ENCODE results near the gene ENGASE. TPM values are rescaled to one million over a fixed set of nuclear protein-coding genes. Genes with fewer than 3 reads are reported as not detected.

ENGASE gene
- total and polyA plus RNA-seq, 8 donors: 6.6 to 505 (median 35.2) TPM

DNA sequence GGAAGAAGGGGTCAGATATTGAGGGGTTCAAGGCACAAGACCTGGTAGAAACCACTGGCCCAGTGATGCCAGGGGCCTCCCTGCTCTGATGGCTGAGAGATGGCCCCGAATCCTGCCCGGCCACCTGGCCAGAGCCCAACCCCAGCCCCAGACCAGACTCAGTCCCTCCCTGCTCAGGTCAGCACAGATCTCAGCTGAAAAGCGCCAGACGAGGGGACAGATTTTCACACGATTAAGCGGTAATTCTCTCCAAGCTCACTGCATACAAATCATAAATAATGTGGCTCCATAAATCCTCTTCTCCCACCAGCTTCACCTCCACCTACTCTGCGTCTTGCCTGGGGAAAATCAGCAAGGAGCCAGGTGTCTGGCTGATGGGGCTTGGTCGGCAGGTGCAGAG is 57.1 kb downstream of the ENGASE start:
- WGBS, 5 donors: 79 to 82% (median 81%) methylated on average over 8 of the region's 8 CpGs
- Histone ChIP-seq H3K27ac (no peak overlapping the region), H3K36me3 (no peaks in the 10 kb centered on the region), H3K4me1 (no peaks in the 10 kb centered on the region), H3K4me3 (no peak overlapping the region), H3K27me3 (peaks cover 0 to 98% (median 42%) of the 10 kb centered on the region in 3 donors), H3K9me3 (peaks cover 0 to 8% (median 3%) of the 10 kb centered on the region in 4 donors)
- no peak for DNase-seq
- no peak for TF ChIP-seq POLR2AphosphoS5 (IDR thresholded peaks at IDR 0.05)
- TF ChIP-seq CTCF (IDR thresholded peaks at IDR 0.05): no peak
- TF ChIP-seq EP300 (IDR thresholded peaks at IDR 0.05): no peak
- TF ChIP-seq POLR2A (IDR thresholded peaks at IDR 0.05): no peak
- intact Hi-C loops (cut with DNase I; ENCODE audit: low total_unique reads): no loop called here

DNA sequence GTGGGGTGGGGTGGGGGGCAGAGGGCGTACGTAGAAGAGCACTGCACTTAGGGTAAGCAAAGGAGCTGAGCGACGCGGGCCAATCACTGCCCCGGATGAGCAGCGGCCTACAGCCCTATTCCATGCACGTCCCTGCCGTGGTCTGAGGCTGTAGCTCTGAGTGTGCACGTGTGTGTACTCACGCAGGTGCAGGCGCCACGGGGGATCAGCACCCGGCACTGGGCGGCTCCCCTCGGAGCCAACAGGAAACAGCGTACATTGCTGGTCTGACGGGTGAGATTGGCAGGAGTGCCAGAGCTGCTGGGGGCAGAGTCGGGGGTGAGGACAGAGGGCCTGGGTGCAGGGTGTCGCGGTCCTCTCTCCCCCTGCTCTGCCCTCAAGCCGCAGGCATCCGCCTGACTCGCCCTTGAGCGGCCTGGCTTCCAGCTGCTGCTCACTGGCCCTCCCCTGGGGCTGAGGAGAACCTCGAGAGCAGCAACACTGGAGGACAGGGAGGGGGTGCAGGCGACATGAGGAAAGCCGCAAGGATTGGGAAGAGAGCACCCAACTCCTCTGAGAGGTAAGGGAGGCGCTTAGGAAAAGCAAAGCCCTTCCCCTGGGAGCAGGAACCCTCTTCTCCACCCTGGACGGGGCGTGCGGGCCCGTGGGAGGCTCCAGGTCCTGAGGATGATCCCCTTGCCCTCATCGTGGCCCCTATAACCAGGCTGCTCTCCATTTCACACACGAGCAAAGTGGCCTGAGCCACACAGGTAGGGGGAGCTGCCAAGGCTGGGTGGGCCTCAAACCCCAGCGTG is 57.8 kb downstream of the ENGASE start:
- H3K36me3 ChIP-seq: no peaks in the 10 kb centered on the region
- intact Hi-C loops (cut with DNase I; ENCODE audit: low total_unique reads): no loop called here
- no peak for DNase-seq
- H3K4me1 ChIP-seq: no peaks in the 10 kb centered on the region
- 66 to 81% (median 66%) methylated on average over 19 to 36 of the region's 36 CpGs for WGBS, 5 donors
- no peak overlapping the region for H3K4me3 ChIP-seq
- no peak for TF ChIP-seq EP300 (IDR thresholded peaks at IDR 0.05)
- TF ChIP-seq CTCF (IDR thresholded peaks at IDR 0.05): no peak
- no peak for TF ChIP-seq POLR2AphosphoS5 (IDR thresholded peaks at IDR 0.05)
- no peak for TF ChIP-seq POLR2A (IDR thresholded peaks at IDR 0.05)
- H3K9me3 ChIP-seq: peaks cover 0 to 8% (median 3%) of the 10 kb centered on the region in 4 donors
- H3K27ac ChIP-seq: no peak overlapping the region
- peaks cover 0 to 98% (median 38%) of the 10 kb centered on the region in 3 donors for H3K27me3 ChIP-seq

DNA sequence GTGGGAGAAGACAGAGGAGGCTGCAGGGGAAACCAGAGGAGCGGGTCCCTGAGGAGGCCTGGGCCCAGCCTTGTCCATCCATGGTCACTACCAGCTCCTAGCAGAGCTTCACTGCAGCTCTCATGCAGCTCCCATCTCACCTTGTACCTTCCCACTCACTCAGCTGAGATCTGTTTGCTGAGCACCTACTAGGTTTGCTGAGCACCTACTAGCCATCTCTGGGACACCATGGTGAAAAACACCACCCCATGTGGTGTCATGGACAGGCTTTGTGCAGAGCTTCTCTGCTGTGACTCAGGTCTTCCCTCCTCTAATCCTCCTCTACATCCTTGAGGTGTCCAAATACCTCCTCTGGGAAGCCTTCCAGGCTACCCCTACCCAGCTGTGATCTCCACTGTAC is 58.6 kb downstream of the ENGASE start:
- H3K36me3 ChIP-seq: no peaks in the 10 kb centered on the region
- H3K27me3 ChIP-seq: peaks cover 0 to 98% (median 36%) of the 10 kb centered on the region in 3 donors
- TF ChIP-seq POLR2A (IDR thresholded peaks at IDR 0.05) (no peak), EP300 (IDR thresholded peaks at IDR 0.05) (no peak), POLR2AphosphoS5 (IDR thresholded peaks at IDR 0.05) (no peak), CTCF (IDR thresholded peaks at IDR 0.05) (no peak)
- H3K9me3 ChIP-seq: peaks cover 0 to 8% (median 3%) of the 10 kb centered on the region in 4 donors
- DNase-seq: no peak
- no peak overlapping the region for H3K27ac ChIP-seq
- peaks cover 0 to 6% (median 0%) of the 10 kb centered on the region in 4 donors for H3K4me1 ChIP-seq
- H3K4me3 ChIP-seq: no peak overlapping the region
- WGBS, 5 donors: 83 to 100% (median 97%) methylated on average over 1 of the region's 1 CpG
- intact Hi-C loops (cut with DNase I; ENCODE audit: low total_unique reads): no loop called here

GRCh38 chr17:79133985-79134384 is 59.4 kb downstream of the ENGASE start:
- Histone ChIP-seq H3K4me3 (no peak overlapping the region), H3K36me3 (no peaks in the 10 kb centered on the region), H3K27me3 (peaks cover 0 to 98% (median 30%) of the 10 kb centered on the region in 3 donors), H3K27ac (no peak overlapping the region), H3K4me1 (peaks cover 0 to 6% (median 0%) of the 10 kb centered on the region in 4 donors), H3K9me3 (peaks cover 0 to 8% (median 3%) of the 10 kb centered on the region in 4 donors)
- intact Hi-C loops (cut with DNase I; ENCODE audit: low total_unique reads): no loop called here
- no peak for TF ChIP-seq EP300 (IDR thresholded peaks at IDR 0.05)
- DNase-seq: no peak
- 53 to 70% (median 55%) methylated on average over 7 of the region's 7 CpGs for WGBS, 5 donors

- WGBS, 5 donors: 85 to 89% (median 89%) methylated on average over 8 to 9 of the region's 9 CpGs
- peaks cover 0 to 6% (median 0%) of the 10 kb centered on the region in 4 donors for H3K4me1 ChIP-seq
- H3K27ac ChIP-seq: no peak overlapping the region
- H3K9me3 ChIP-seq: no peaks in the 10 kb centered on the region
- DNase-seq: no peak
- H3K27me3 ChIP-seq: peaks cover 0 to 99% (median 31%) of the 10 kb centered on the region in 3 donors
- intact Hi-C loops (cut with DNase I; ENCODE audit: low total_unique reads): no loop called here
- no peaks in the 10 kb centered on the region for H3K36me3 ChIP-seq
- no peak overlapping the region for H3K4me3 ChIP-seq
- TF ChIP-seq POLR2A (IDR thresholded peaks at IDR 0.05) (no peak), CTCF (IDR thresholded peaks at IDR 0.05) (no peak), EP300 (IDR thresholded peaks at IDR 0.05) (no peak)
Observed at GRCh38 chr17:79135011-79135410, 60.4 kb downstream of the ENGASE start.

Data from stomach (tissue), 9 donors.